ENCODE data around the gene AFDN.

The AFDN gene

DNA sequence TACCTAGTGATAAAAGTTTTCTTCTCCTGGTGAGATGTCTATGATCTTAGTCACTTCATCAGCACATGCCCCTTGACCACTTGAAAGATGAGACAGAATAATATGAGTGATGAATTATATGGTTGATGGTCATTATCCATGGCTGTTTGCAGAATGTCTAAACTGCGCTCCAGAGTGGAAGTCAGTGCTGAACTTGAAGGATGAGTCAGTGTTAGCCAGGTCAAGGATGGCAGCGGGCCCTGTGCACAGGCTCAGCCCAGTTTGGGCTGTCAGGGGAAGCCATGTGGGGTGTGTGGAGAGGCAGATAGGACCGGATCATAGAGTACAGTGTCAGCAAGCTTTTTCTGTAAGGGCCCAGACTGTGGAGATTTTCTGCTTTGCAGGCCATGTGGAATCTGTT lies 103.6 kb downstream of the AFDN start:
- no CpG with 5 or more reads among the region's 3 CpGs for WGBS, 2 donors (ENCODE audit: extremely low coverage in 2 of 2, insufficient read length in 2 of 2, insufficient replicate concordance in 1 of 2)

GRCh38 chr6:167932468-167933276 lies 106.0 kb downstream of the AFDN start:
- H3K9me3 ChIP-seq (replicated peaks in 1 of 2; ENCODE audit: control insufficient read depth in 2 of 2, insufficient read depth in 1 of 2, low read depth in 1 of 2, low read length in 2 of 2), result no peaks in the 10 kb centered on the region
- H3K14ac ChIP-seq (ENCODE audit: low read length), result no peak overlapping the region
- no peak overlapping the region for H2BK120ac ChIP-seq (ENCODE audit: low read depth, low read length)
- H3K18ac ChIP-seq (ENCODE audit: low read length), result no peak overlapping the region
- no peak overlapping the region for H3K23ac ChIP-seq (ENCODE audit: low read depth, low read length, poor library complexity)
- no peak overlapping the region for H2AFZ ChIP-seq (ENCODE audit: low read length)
- no peaks in the 10 kb centered on the region for H3K27me3 ChIP-seq (ENCODE audit: control insufficient read depth in 3 of 3, insufficient read depth in 3 of 3, low read depth in 1 of 3, low read length in 3 of 3)
- H3K79me1 ChIP-seq (ENCODE audit: low read depth, low read length), result peaks cover 4% of the 10 kb centered on the region
- H3K27ac ChIP-seq (replicated peaks; ENCODE audit: low read length), result no peak overlapping the region
- H3K4me1 ChIP-seq (ENCODE audit: control insufficient read depth in 2 of 2, insufficient read depth in 1 of 2, low read depth in 1 of 2, low read length in 2 of 2), result peaks cover 0 to 14% of the 10 kb centered on the region in 2 donors
- H4K8ac ChIP-seq (ENCODE audit: low read depth, low read length), result no peak overlapping the region
- no peak overlapping the region for H3K4ac ChIP-seq (ENCODE audit: low read length)
- H4K91ac ChIP-seq (ENCODE audit: low read depth, low read length, poor library complexity), result no peak overlapping the region
- H3K36me3 ChIP-seq (replicated peaks in 1 of 2; ENCODE audit: control insufficient read depth in 2 of 2, insufficient read depth in 2 of 2, low read length in 2 of 2), result peaks cover 23 to 93% of the 10 kb centered on the region in 2 donors
- H2BK12ac ChIP-seq (ENCODE audit: low read length), result no peak overlapping the region
- no peak overlapping the region for H2BK5ac ChIP-seq (ENCODE audit: low read length)
- no peak overlapping the region for H3K4me2 ChIP-seq (ENCODE audit: insufficient read depth, low read length, poor library complexity, severe bottlenecking)
- no peak for DNase-seq (ENCODE audit: low spot score)
- no peak overlapping the region for H2AK5ac ChIP-seq (ENCODE audit: low read depth, low read length)
- H2BK15ac ChIP-seq (ENCODE audit: low read length), result no peak overlapping the region
- no CpG with 5 or more reads among the region's 12 CpGs for WGBS, 2 donors (ENCODE audit: extremely low coverage in 2 of 2, insufficient read length in 2 of 2, insufficient replicate concordance in 1 of 2)
- no peak overlapping the region for H3K4me3 ChIP-seq (ENCODE audit: low read length in 2 of 2)
- no peak overlapping the region for H3K9ac ChIP-seq (ENCODE audit: low read depth, low read length, poor library complexity)

More for the DNA sequence above, 103.6 kb downstream of the AFDN start:
- no peak overlapping the region for H3K4ac ChIP-seq (ENCODE audit: low read length)
- H3K4me2 ChIP-seq (ENCODE audit: insufficient read depth, low read length, poor library complexity, severe bottlenecking), result no peak overlapping the region
- H2AFZ ChIP-seq (ENCODE audit: low read length), result no peak overlapping the region
- H2BK5ac ChIP-seq (ENCODE audit: low read length), result no peak overlapping the region
- H3K79me1 ChIP-seq (ENCODE audit: low read depth, low read length), result peaks cover 6% of the 10 kb centered on the region
- no peak overlapping the region for H3K27ac ChIP-seq (replicated peaks; ENCODE audit: low read length)
- no peaks in the 10 kb centered on the region for H3K27me3 ChIP-seq (ENCODE audit: control insufficient read depth in 3 of 3, insufficient read depth in 3 of 3, low read depth in 1 of 3, low read length in 3 of 3)
- H3K9ac ChIP-seq (ENCODE audit: low read depth, low read length, poor library complexity), result no peak overlapping the region
- H3K23ac ChIP-seq (ENCODE audit: low read depth, low read length, poor library complexity), result no peak overlapping the region
- no peak overlapping the region for H2BK12ac ChIP-seq (ENCODE audit: low read length)
- no peak overlapping the region for H4K8ac ChIP-seq (ENCODE audit: low read depth, low read length)
- H3K36me3 ChIP-seq (replicated peaks in 1 of 2; ENCODE audit: control insufficient read depth in 2 of 2, insufficient read depth in 2 of 2, low read length in 2 of 2), result peaks cover 32 to 95% of the 10 kb centered on the region in 2 donors
- no peak overlapping the region for H2BK120ac ChIP-seq (ENCODE audit: low read depth, low read length)
- H3K4me1 ChIP-seq (ENCODE audit: control insufficient read depth in 2 of 2, insufficient read depth in 1 of 2, low read depth in 1 of 2, low read length in 2 of 2), result peaks cover 0 to 14% of the 10 kb centered on the region in 2 donors
- no peak for DNase-seq (ENCODE audit: low spot score)
- no peak overlapping the region for H3K18ac ChIP-seq (ENCODE audit: low read length)
- H2AK5ac ChIP-seq (ENCODE audit: low read depth, low read length), result no peak overlapping the region
- H2BK15ac ChIP-seq (ENCODE audit: low read length), result no peak overlapping the region
- H3K14ac ChIP-seq (ENCODE audit: low read length), result no peak overlapping the region
- no peaks in the 10 kb centered on the region for H3K9me3 ChIP-seq (replicated peaks in 1 of 2; ENCODE audit: control insufficient read depth in 2 of 2, insufficient read depth in 1 of 2, low read depth in 1 of 2, low read length in 2 of 2)
- H3K4me3 ChIP-seq (ENCODE audit: low read length in 2 of 2), result no peak overlapping the region
- H4K91ac ChIP-seq (ENCODE audit: low read depth, low read length, poor library complexity), result no peak overlapping the region

GRCh38 chr6:167933290-167933689 lies 106.6 kb downstream of the AFDN start:
- peaks cover 4% of the 10 kb centered on the region for H3K79me1 ChIP-seq (ENCODE audit: low read depth, low read length)
- no CpG with 5 or more reads among the region's 3 CpGs for WGBS, 2 donors (ENCODE audit: extremely low coverage in 2 of 2, insufficient read length in 2 of 2, insufficient replicate concordance in 1 of 2)
- DNase-seq (ENCODE audit: low spot score), result no peak

GRCh38 chr6:167933847-167934246 lies 107.1 kb downstream of the AFDN start:
- no peak overlapping the region for H2AFZ ChIP-seq (ENCODE audit: low read length)
- no peak overlapping the region for H2AK5ac ChIP-seq (ENCODE audit: low read depth, low read length)
- no peak overlapping the region for H3K4ac ChIP-seq (ENCODE audit: low read length)
- H3K9me3 ChIP-seq (replicated peaks in 1 of 2; ENCODE audit: control insufficient read depth in 2 of 2, insufficient read depth in 1 of 2, low read depth in 1 of 2, low read length in 2 of 2), result no peaks in the 10 kb centered on the region
- no peak for DNase-seq (ENCODE audit: low spot score)
- peaks cover 5% of the 10 kb centered on the region for H3K79me1 ChIP-seq (ENCODE audit: low read depth, low read length)
- no peak overlapping the region for H4K91ac ChIP-seq (ENCODE audit: low read depth, low read length, poor library complexity)
- peak overlapping the region; percentile 32 for H3K18ac ChIP-seq (ENCODE audit: low read length)
- no peak overlapping the region for H3K4me2 ChIP-seq (ENCODE audit: insufficient read depth, low read length, poor library complexity, severe bottlenecking)
- peak overlapping the region; percentile 12 for H3K27ac ChIP-seq (replicated peaks; ENCODE audit: low read length)
- peaks cover 21 to 93% of the 10 kb centered on the region in 2 donors for H3K36me3 ChIP-seq (replicated peaks in 1 of 2; ENCODE audit: control insufficient read depth in 2 of 2, insufficient read depth in 2 of 2, low read length in 2 of 2)
- H4K8ac ChIP-seq (ENCODE audit: low read depth, low read length), result no peak overlapping the region
- H3K9ac ChIP-seq (ENCODE audit: low read depth, low read length, poor library complexity), result no peak overlapping the region
- no peak overlapping the region for H3K23ac ChIP-seq (ENCODE audit: low read depth, low read length, poor library complexity)
- H3K27me3 ChIP-seq (ENCODE audit: control insufficient read depth in 3 of 3, insufficient read depth in 3 of 3, low read depth in 1 of 3, low read length in 3 of 3), result no peaks in the 10 kb centered on the region
- H3K4me1 ChIP-seq (ENCODE audit: control insufficient read depth in 2 of 2, insufficient read depth in 1 of 2, low read depth in 1 of 2, low read length in 2 of 2), result peaks cover 0 to 13% of the 10 kb centered on the region in 2 donors
- H3K14ac ChIP-seq (ENCODE audit: low read length), result no peak overlapping the region
- H2BK120ac ChIP-seq (ENCODE audit: low read depth, low read length), result no peak overlapping the region
- WGBS, 2 donors (ENCODE audit: extremely low coverage in 2 of 2, insufficient read length in 2 of 2, insufficient replicate concordance in 1 of 2), result no CpG with 5 or more reads among the region's 7 CpGs
- no peak overlapping the region for H2BK15ac ChIP-seq (ENCODE audit: low read length)
- H2BK5ac ChIP-seq (ENCODE audit: low read length), result no peak overlapping the region
- no peak overlapping the region for H3K4me3 ChIP-seq (ENCODE audit: low read length in 2 of 2)
- no peak overlapping the region for H2BK12ac ChIP-seq (ENCODE audit: low read length)

More at GRCh38 chr6:167933290-167933689, 106.6 kb downstream of the AFDN start:
- H2BK5ac ChIP-seq (ENCODE audit: low read length), result no peak overlapping the region
- no peak overlapping the region for H3K4me3 ChIP-seq (ENCODE audit: low read length in 2 of 2)
- H2BK120ac ChIP-seq (ENCODE audit: low read depth, low read length), result no peak overlapping the region
- no peak overlapping the region for H4K8ac ChIP-seq (ENCODE audit: low read depth, low read length)
- no peak overlapping the region for H2BK12ac ChIP-seq (ENCODE audit: low read length)
- H4K91ac ChIP-seq (ENCODE audit: low read depth, low read length, poor library complexity), result no peak overlapping the region
- H3K36me3 ChIP-seq (replicated peaks in 1 of 2; ENCODE audit: control insufficient read depth in 2 of 2, insufficient read depth in 2 of 2, low read length in 2 of 2), result peaks cover 24 to 93% of the 10 kb centered on the region in 2 donors
- no peak overlapping the region for H2AK5ac ChIP-seq (ENCODE audit: low read depth, low read length)
- H3K4ac ChIP-seq (ENCODE audit: low read length), result no peak overlapping the region
- peaks cover 0 to 13% of the 10 kb centered on the region in 2 donors for H3K4me1 ChIP-seq (ENCODE audit: control insufficient read depth in 2 of 2, insufficient read depth in 1 of 2, low read depth in 1 of 2, low read length in 2 of 2)
- H3K27ac ChIP-seq (replicated peaks; ENCODE audit: low read length), result no peak overlapping the region
- no peak overlapping the region for H3K18ac ChIP-seq (ENCODE audit: low read length)
- no peaks in the 10 kb centered on the region for H3K9me3 ChIP-seq (replicated peaks in 1 of 2; ENCODE audit: control insufficient read depth in 2 of 2, insufficient read depth in 1 of 2, low read depth in 1 of 2, low read length in 2 of 2)
- no peak overlapping the region for H2BK15ac ChIP-seq (ENCODE audit: low read length)
- no peak overlapping the region for H3K23ac ChIP-seq (ENCODE audit: low read depth, low read length, poor library complexity)
- no peak overlapping the region for H3K9ac ChIP-seq (ENCODE audit: low read depth, low read length, poor library complexity)
- H3K4me2 ChIP-seq (ENCODE audit: insufficient read depth, low read length, poor library complexity, severe bottlenecking), result no peak overlapping the region
- H3K27me3 ChIP-seq (ENCODE audit: control insufficient read depth in 3 of 3, insufficient read depth in 3 of 3, low read depth in 1 of 3, low read length in 3 of 3), result no peaks in the 10 kb centered on the region
- no peak overlapping the region for H3K14ac ChIP-seq (ENCODE audit: low read length)
- H2AFZ ChIP-seq (ENCODE audit: low read length), result no peak overlapping the region

All from neuronal stem cell (in vitro differentiated cells).